ENCODE results near the gene ZNF688. TPM values are rescaled to one million over a fixed set of nuclear protein-coding genes. Genes with fewer than 3 reads are reported as not detected.

ZNF688 gene
- total RNA-seq, 4 donors from 2014 or later, result 9.9 to 33.0 (median 20.0) TPM

DNA sequence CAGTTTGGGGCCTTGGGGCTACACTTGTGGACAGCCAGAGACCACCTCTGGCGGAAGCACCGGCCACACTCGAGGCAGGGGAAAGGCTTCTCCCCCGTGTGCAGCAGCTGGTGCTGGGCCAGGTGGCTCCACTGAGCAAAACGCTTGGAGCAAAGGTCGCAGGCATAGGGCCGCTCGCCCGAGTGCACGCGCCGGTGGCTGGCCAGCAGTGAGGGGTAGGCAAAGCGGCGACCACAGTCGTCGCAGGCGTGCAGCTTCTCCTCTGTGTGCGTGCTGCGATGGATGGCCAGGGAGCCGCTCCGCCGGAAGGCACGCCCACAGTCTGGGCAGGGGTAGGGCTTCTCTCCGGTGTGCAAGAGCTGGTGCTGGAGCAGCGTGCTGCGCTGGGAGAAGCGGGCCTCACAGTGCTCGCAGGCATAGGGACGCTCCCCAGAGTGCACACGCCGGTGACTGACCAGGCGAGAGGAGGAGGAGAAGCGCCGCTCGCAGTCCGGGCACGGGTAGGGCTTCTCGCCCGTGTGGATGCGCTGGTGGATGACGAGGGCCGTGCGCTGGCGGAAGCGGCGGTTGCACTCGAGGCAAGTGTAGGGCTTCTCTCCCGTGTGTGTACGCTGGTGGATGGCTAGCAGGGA, 32.9 kb upstream of the ZNF688 start:
- Histone ChIP-seq H3K36me3 (peaks cover 44% of the 10 kb centered on the region), H3K4me1 (peaks cover 21% of the 10 kb centered on the region), H3K27me3 (no peaks in the 10 kb centered on the region), H3K4me3 (no peak overlapping the region), H3K9me3 (no peaks in the 10 kb centered on the region), H3K27ac (no peak overlapping the region)
- TF ChIP-seq, protein P1, sequence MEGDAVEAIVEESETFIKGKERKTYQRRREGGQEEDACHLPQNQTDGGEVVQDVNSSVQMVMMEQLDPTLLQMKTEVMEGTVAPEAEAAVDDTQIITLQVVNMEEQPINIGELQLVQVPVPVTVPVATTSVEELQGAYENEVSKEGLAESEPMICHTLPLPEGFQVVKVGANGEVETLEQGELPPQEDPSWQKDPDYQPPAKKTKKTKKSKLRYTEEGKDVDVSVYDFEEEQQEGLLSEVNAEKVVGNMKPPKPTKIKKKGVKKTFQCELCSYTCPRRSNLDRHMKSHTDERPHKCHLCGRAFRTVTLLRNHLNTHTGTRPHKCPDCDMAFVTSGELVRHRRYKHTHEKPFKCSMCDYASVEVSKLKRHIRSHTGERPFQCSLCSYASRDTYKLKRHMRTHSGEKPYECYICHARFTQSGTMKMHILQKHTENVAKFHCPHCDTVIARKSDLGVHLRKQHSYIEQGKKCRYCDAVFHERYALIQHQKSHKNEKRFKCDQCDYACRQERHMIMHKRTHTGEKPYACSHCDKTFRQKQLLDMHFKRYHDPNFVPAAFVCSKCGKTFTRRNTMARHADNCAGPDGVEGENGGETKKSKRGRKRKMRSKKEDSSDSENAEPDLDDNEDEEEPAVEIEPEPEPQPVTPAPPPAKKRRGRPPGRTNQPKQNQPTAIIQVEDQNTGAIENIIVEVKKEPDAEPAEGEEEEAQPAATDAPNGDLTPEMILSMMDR (IDR thresholded peaks at IDR 0.05), result no peak
- TF ChIP-seq POLR2AphosphoS5 (IDR thresholded peaks at IDR 0.05), result no peak
- TF ChIP-seq POLR2A (IDR thresholded peaks at IDR 0.05), result no peak
- no peak for TF ChIP-seq EP300 (IDR thresholded peaks at IDR 0.05)
- DNase-seq (ENCODE audit: low spot score in 2 of 2), result no peak
- WGBS, result 93% methylated on average over 38 of the region's 49 CpGs

DNA sequence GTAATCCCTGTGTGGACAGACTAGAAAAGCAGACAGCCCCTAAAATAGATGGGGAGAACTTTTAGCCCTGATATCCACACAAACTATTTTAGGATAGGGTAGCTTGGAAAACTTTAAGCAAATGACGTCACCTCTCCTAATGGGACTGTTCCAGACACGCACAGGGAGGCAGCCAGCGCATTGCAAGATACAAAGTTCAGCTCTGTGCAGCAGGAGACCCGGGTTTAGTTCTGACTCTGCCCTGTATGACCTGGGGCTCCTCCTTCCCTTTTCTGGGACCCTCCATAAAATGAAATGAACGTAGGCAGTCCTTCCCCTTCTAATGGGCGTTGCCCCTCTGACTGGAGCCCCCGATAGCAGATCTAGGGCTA, 32.4 kb upstream of the ZNF688 start:
- 85% methylated on average over 7 of the region's 7 CpGs for WGBS
- Histone ChIP-seq H3K9me3 (no peaks in the 10 kb centered on the region), H3K4me3 (no peak overlapping the region), H3K36me3 (peaks cover 44% of the 10 kb centered on the region), H3K4me1 (peaks cover 16% of the 10 kb centered on the region), H3K27ac (no peak overlapping the region), H3K27me3 (no peaks in the 10 kb centered on the region)
- TF ChIP-seq POLR2AphosphoS5 (IDR thresholded peaks at IDR 0.05) (no peak), EP300 (IDR thresholded peaks at IDR 0.05) (no peak), POLR2A (IDR thresholded peaks at IDR 0.05) (no peak)
- TF ChIP-seq, protein P1 (IDR thresholded peaks at IDR 0.05), result no peak
- DNase-seq (ENCODE audit: low spot score in 2 of 2), result no peak

DNA sequence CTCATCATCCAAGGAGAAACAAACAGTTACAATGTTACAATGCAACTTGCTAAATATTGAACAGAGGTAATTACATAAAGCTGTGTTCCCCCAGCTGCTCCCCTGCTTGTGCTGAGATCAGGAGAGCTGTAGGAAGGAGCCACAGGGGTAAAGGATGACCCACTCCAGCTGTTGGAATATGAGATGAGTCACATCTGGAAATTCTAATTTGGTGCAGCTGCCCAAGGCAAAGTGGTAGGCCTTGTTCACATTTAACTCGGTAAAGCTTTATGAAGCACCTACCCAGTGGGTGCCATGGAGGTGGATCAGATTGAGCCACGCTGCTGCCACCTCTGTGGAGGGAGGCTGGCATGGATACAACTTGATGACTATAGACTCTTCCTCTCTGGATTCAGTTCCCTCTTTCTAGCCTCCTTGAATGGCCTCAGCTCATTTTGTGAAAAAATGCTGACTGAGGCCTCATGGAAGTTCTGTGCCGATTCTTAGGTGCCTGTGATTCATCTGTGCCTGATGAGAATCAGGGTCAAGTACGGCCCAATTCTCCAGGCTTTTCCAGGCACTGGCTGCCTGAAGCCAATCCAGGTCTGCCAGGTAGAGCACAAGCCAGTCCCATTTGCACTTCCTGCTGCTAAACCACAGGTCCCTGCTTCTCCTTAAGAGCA, 31.2 kb upstream of the ZNF688 start:
- Histone ChIP-seq H3K9me3 (no peaks in the 10 kb centered on the region), H3K36me3 (peaks cover 41% of the 10 kb centered on the region), H3K4me1 (peaks cover 12% of the 10 kb centered on the region), H3K4me3 (no peak overlapping the region), H3K27ac (no peak overlapping the region), H3K27me3 (no peaks in the 10 kb centered on the region)
- DNase-seq (ENCODE audit: low spot score in 2 of 2), result no peak
- TF ChIP-seq POLR2AphosphoS5 (IDR thresholded peaks at IDR 0.05) (no peak), POLR2A (IDR thresholded peaks at IDR 0.05) (no peak), EP300 (IDR thresholded peaks at IDR 0.05) (no peak)
- TF ChIP-seq, protein P1 (IDR thresholded peaks at IDR 0.05), result no peak
- WGBS, result 42% methylated on average over 4 of the region's 4 CpGs

DNA sequence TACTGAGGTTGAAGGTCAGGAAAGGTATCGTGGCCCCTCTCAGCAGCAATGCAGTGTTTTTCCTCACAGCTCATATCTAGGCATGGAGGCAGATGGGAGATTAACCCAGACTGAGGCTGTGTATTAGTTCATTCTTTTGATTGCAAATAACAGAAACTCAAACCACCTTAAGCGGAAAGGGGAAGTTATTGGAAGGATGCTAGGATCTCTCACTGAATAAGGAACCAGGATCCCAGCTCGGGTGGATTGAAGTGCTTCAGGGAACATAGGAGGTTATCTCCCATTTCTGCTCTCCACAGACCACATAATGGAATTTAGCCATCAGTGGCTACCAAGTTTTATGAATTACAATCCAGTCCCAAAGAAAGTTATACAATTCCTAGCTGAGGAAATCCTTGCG, 30.5 kb upstream of the ZNF688 start:
- H3K27ac ChIP-seq, result no peak overlapping the region
- no peak for DNase-seq (ENCODE audit: low spot score in 2 of 2)
- no peaks in the 10 kb centered on the region for H3K9me3 ChIP-seq
- H3K4me1 ChIP-seq, result peaks cover 9% of the 10 kb centered on the region
- H3K4me3 ChIP-seq, result no peak overlapping the region
- WGBS, result 86% methylated on average over 4 of the region's 4 CpGs
- H3K36me3 ChIP-seq, result peaks cover 40% of the 10 kb centered on the region
- no peaks in the 10 kb centered on the region for H3K27me3 ChIP-seq
- no peak for TF ChIP-seq EP300 (IDR thresholded peaks at IDR 0.05)
- TF ChIP-seq POLR2AphosphoS5 (IDR thresholded peaks at IDR 0.05), result no peak
- TF ChIP-seq POLR2A (IDR thresholded peaks at IDR 0.05), result no peak
- TF ChIP-seq, protein P1 (IDR thresholded peaks at IDR 0.05), result no peak

DNA sequence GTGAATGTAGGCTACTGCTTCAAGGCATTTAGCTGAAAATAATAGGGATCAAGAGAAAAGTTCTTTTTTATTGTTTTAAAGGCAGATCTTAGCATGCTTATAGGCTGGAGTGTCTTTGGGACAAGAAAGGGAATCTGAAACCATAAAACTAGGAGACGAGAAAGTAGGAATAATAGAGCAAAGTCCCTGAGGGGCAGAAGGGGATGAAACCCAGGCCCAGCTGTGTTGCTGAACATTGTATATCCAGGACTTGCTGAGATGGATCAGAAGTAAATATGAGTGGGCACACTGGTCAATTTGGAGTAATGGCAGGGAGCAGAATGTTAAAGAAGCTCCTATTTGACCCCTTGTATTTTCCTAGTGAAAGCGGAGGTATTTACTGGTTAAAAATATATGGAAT, 29.4 kb upstream of the ZNF688 start:
- no peaks in the 10 kb centered on the region for H3K27me3 ChIP-seq
- no peak overlapping the region for H3K27ac ChIP-seq
- peaks cover 9% of the 10 kb centered on the region for H3K4me1 ChIP-seq
- DNase-seq (ENCODE audit: low spot score in 2 of 2), result no peak
- TF ChIP-seq POLR2A (IDR thresholded peaks at IDR 0.05) (no peak), POLR2AphosphoS5 (IDR thresholded peaks at IDR 0.05) (no peak), EP300 (IDR thresholded peaks at IDR 0.05) (no peak)
- TF ChIP-seq, protein P1 (IDR thresholded peaks at IDR 0.05), result no peak
- no peak overlapping the region for H3K4me3 ChIP-seq
- WGBS, result 88% methylated on average over 2 of the region's 2 CpGs
- no peaks in the 10 kb centered on the region for H3K9me3 ChIP-seq
- peaks cover 33% of the 10 kb centered on the region for H3K36me3 ChIP-seq

Data from suprapubic skin (tissue), 4 donors.